HCT116 (cell line): ENCODE results near the gene NSUN2. TPM values are rescaled to one million over a fixed set of nuclear protein-coding genes. Genes with fewer than 3 reads are reported as not detected.

Experiments
- ATAC-seq: fragments of 200-7000 bp; cut with Tn5 transposase; 2 replicates; pipeline ENCODE4 v1.9.1; 2020; ENCODE audit warnings: mild to moderate bottlenecking, moderate library complexity
- BruUV-seq: library from RNA; stranded (reverse); fragments of 400-500 nt; replicated peaks from 2 replicates; lab custom pipeline; 2021; lab: Mats Ljungman, UMichigan
- CTCF ChIA-PET: fragments of 300-600 bp; sonication (Branson Sonifier 250); formaldehyde crosslinking; loops from one replicate; lab custom pipeline; 2021; ENCODE audit warnings: antibody characterized with exemption; lab: Charles Lee
- POLR2A ChIA-PET: fragments of 300-600, 350-600 bp; sonication (Branson Sonifier 250); formaldehyde crosslinking; loops from one replicate; lab custom pipeline; 2021; ENCODE audit warnings: antibody characterized with exemption; lab: Charles Lee
- RAD21 ChIA-PET, 2 experiments: fragments of 300-600 bp; sonication (Branson Sonifier 250); formaldehyde crosslinking; loops; one replicate each; lab custom pipeline; 2023; ENCODE audit warnings: low total read pairs in 2 of 2; ENCODE audit not compliant: uncharacterized antibody in 2 of 2, unreplicated experiment in 2 of 2, low non-redundant PET in 1 of 2; lab: Charles Lee
- DNase-seq: peaks from one replicate; pipeline ENCODE4 v3.0.0-alpha.2; 2010; ENCODE audit warnings: low read depth, low spot score
- H2AFZ ChIP-seq: fragments of 200-600 bp; shearing (Covaris generic), sonication (generic); 2 replicates; pipeline ENCODE4 v1.6.1; 2017; ENCODE audit warnings: low read depth, mixed run types, mixed read lengths, antibody characterized with exemption, low read length; ENCODE audit not compliant: poor library complexity, severe bottlenecking
- H3K27ac ChIP-seq: 2 replicates; pipeline ENCODE4 v1.5.1; 2012; ENCODE audit warnings: low read depth, low read length
- H3K27me3 ChIP-seq: fragments of 200-600 bp; sonication (generic); 2 replicates; pipeline ENCODE4 v1.6.1; 2016; ENCODE audit warnings: mixed run types, low read length, mixed read lengths; ENCODE audit not compliant: insufficient read depth
- H3K36me3 ChIP-seq, 2 experiments: fragments of 200-500 bp in 1 of 2; fragments of 200-600 bp in 1 of 2; sonication (Bioruptor generic) in 1 of 2; sonication (generic) in 1 of 2; 2 replicates each; pipeline versions ENCODE4 v1.5.1 to v1.6.1; 2014 to 2016; ENCODE audit warnings: low read length in 2 of 2, inconsistent platforms in 1 of 2, mixed read lengths in 1 of 2, mixed run types in 1 of 2; ENCODE audit not compliant: insufficient read depth in 2 of 2, control insufficient read depth in 1 of 2
- H3K4me1 ChIP-seq, 2 experiments: fragments of 200-600 bp in 1 of 2; sonication (generic) in 1 of 2; 2 replicates each; pipeline versions ENCODE4 v1.5.1 to v1.6.1; 2012 to 2017; ENCODE audit warnings: low read length in 2 of 2, inconsistent platforms in 1 of 2, mild to moderate bottlenecking in 1 of 2, mixed read lengths in 1 of 2, mixed run types in 1 of 2, moderate library complexity in 1 of 2; ENCODE audit not compliant: insufficient read depth in 2 of 2, control insufficient read depth in 1 of 2
- H3K4me2 ChIP-seq: fragments of 200-600 bp; sonication (generic); 2 replicates; pipeline ENCODE4 v1.6.1; 2017; ENCODE audit warnings: mixed run types, low read length, mixed read lengths
- H3K4me3 ChIP-seq, 2 experiments: fragments of 200-600 bp in 1 of 2; sonication (generic) in 1 of 2; replicated peaks in 1 of 2; 2 replicates each; pipeline ENCODE4 v1.5.1; 2011 to 2016; ENCODE audit warnings: low read length in 2 of 2, control low read depth in 1 of 2, low read depth in 1 of 2, mild to moderate bottlenecking in 1 of 2, mixed read lengths in 1 of 2, mixed run types in 1 of 2
- H3K79me2 ChIP-seq: fragments of 200-600 bp; sonication (generic); 2 replicates; pipeline ENCODE4 v1.6.1; 2017; ENCODE audit warnings: mild to moderate bottlenecking, mixed run types, low read length, moderate library complexity, mixed read lengths; ENCODE audit not compliant: insufficient read depth
- H3K9ac ChIP-seq: fragments of 200-600 bp; sonication (generic); 2 replicates; pipeline ENCODE4 v1.6.1; 2016; ENCODE audit warnings: low read length, mixed read lengths
- H3K9me2 ChIP-seq: fragments of 200-600 bp; sonication (generic), shearing (Covaris generic); 2 replicates; pipeline ENCODE4 v1.6.1; 2017; ENCODE audit warnings: mixed run types, mild to moderate bottlenecking, moderate library complexity; ENCODE audit not compliant: insufficient read depth
- H3K9me3 ChIP-seq, 2 experiments: fragments of 200-500 bp in 1 of 2; fragments of 200-600 bp in 1 of 2; sonication (Bioruptor generic) in 1 of 2; sonication (generic) in 1 of 2; 2 replicates each; pipeline ENCODE4 v1.6.1; 2014 to 2017; ENCODE audit warnings: low read length in 2 of 2, mixed read lengths in 2 of 2, inconsistent platforms in 1 of 2, low read depth in 1 of 2, mild to moderate bottlenecking in 1 of 2, mixed run types in 1 of 2, moderate library complexity in 1 of 2; ENCODE audit not compliant: control insufficient read depth in 1 of 2, insufficient read depth in 1 of 2
- H4K20me1 ChIP-seq: fragments of 200-600 bp; sonication (generic), shearing (Covaris generic); 2 replicates; pipeline ENCODE4 v1.6.1; 2017; ENCODE audit warnings: mixed run types, mild to moderate bottlenecking, moderate library complexity; ENCODE audit not compliant: insufficient read depth
- EGR1 ChIP-seq: IDR thresholded peaks from 2 replicates; pipeline ENCODE4 v1.6.1; 2012; ENCODE audit warnings: low read depth
- intact Hi-C: fragments of 100-400 bp; cut with micrococcal nuclease; formaldehyde crosslinking; loops from 2 replicates; pipeline ENCODE4 v1.10.0; 2022
- total RNA-seq: library from RNA; stranded (reverse); gene quantifications from one replicate; pipeline ENCODE4 v1.2.1, GENCODE V29; 2021; ENCODE audit not compliant: unreplicated experiment
- TF ChIP-seq, protein P1 (sequence below): IDR thresholded peaks from 2 replicates; pipeline ENCODE4 v1.6.1; 2012; ENCODE audit warnings: low read depth
- TF ChIP-seq, protein P2 (sequence below), 3 experiments: fragments of 200-600 bp in 1 of 3; sonication (generic) in 1 of 3; IDR thresholded peaks in 2 of 3; conservative IDR thresholded peaks in 1 of 3; 2 replicates each; pipeline ENCODE4 v1.5.1; 2012 to 2017; ENCODE audit warnings: low read depth in 2 of 3, low read length in 2 of 3, antibody characterized with exemption in 1 of 3, borderline replicate concordance in 1 of 3, control low read depth in 1 of 3, mild to moderate bottlenecking in 1 of 3, mixed read lengths in 1 of 3, mixed run types in 1 of 3, moderate library complexity in 1 of 3; ENCODE audit not compliant: insufficient read depth in 1 of 3
- TF ChIP-seq, protein P3 (sequence below): IDR thresholded peaks from 2 replicates; pipeline ENCODE4 v1.6.1; 2012

NSUN2 gene
- total RNA-seq, 1 experiment from 2014 or later: 101 TPM

DNA sequence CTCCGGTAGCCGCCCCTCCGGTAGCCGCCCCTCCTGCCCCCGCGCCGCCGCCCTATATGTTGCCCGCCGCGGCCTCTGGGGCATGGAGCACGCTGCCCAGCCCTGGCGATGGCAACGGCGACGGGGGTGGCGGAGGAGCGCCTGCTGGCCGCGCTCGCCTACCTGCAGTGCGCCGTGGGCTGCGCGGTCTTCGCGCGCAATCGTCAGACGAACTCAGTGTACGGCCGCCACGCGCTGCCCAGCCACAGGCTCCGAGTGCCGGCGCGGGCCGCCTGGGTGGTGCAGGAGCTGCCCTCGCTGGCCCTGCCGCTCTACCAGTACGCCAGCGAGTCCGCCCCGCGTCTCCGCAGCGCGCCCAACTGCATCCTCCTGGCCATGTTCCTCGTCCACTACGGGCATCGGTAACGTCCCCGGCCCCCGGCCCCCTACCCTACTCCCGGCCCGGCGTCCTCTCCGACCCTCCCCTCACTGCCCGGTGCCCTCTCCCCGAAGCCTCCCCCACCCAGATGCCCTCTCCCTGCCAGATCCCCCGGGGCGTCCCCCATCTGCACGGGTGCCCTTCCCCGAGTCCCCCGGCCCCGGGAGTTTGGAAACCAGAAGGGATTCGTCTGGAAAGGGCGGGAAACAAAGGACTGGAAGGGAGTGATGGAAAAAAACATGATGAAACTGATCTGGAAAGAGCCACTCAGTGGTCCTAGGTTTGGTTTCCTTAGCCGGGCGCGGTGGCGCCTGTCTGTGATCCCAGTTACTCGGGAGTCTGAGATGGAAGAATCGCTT lies 813 bp upstream of the NSUN2 start:
- Histone ChIP-seq H3K9me2 (no peaks in the 10 kb centered on the region), H3K4me1 (peaks cover 11 to 18% of the 10 kb centered on the region in 2 experiments; a peak in 3 of 4 replicates), H3K79me2 (peaks cover 87% of the 10 kb centered on the region), H3K36me3 (peaks cover 18 to 31% of the 10 kb centered on the region in 2 experiments; a peak in 3 of 4 replicates), H3K4me3 (peak overlapping the region; percentile 87 to 96), H3K4me2 (peak overlapping the region; percentile 95), H3K9ac (peak overlapping the region; percentile 81), H3K27me3 (no peaks in the 10 kb centered on the region), H2AFZ (no peak overlapping the region), H4K20me1 (peaks cover 8% of the 10 kb centered on the region; the same call in 1 of the 2 replicates), H3K9me3 (no peaks in the 10 kb centered on the region), H3K27ac (peak overlapping the region; percentile 95)
- intact Hi-C loops: loop anchor here (1.0 to 5.0 kb wide), 3 partner anchors 79 to 256 kb away; partner anchors contain the start of gene MED10
- DNase-seq: no peak
- POLR2A ChIA-PET: interaction anchor here (0.6 to 1.6 kb wide), 6 partner anchors 9 to 1184 kb away, joined by 3 to 6 read pairs (median 4); no protein-coding TSS in a partner anchor
- peak; percentile 71 for ATAC-seq
- RAD21 ChIA-PET: interaction anchor here in 1 of 2 experiments (1.0 kb wide), 1 partner anchor 79 kb away, joined by 4 read pairs; the partner anchor contains the start of gene TENT4A
- TF ChIP-seq, protein P1, sequence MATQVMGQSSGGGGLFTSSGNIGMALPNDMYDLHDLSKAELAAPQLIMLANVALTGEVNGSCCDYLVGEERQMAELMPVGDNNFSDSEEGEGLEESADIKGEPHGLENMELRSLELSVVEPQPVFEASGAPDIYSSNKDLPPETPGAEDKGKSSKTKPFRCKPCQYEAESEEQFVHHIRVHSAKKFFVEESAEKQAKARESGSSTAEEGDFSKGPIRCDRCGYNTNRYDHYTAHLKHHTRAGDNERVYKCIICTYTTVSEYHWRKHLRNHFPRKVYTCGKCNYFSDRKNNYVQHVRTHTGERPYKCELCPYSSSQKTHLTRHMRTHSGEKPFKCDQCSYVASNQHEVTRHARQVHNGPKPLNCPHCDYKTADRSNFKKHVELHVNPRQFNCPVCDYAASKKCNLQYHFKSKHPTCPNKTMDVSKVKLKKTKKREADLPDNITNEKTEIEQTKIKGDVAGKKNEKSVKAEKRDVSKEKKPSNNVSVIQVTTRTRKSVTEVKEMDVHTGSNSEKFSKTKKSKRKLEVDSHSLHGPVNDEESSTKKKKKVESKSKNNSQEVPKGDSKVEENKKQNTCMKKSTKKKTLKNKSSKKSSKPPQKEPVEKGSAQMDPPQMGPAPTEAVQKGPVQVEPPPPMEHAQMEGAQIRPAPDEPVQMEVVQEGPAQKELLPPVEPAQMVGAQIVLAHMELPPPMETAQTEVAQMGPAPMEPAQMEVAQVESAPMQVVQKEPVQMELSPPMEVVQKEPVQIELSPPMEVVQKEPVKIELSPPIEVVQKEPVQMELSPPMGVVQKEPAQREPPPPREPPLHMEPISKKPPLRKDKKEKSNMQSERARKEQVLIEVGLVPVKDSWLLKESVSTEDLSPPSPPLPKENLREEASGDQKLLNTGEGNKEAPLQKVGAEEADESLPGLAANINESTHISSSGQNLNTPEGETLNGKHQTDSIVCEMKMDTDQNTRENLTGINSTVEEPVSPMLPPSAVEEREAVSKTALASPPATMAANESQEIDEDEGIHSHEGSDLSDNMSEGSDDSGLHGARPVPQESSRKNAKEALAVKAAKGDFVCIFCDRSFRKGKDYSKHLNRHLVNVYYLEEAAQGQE: no peak
- TF ChIP-seq, protein P2, sequence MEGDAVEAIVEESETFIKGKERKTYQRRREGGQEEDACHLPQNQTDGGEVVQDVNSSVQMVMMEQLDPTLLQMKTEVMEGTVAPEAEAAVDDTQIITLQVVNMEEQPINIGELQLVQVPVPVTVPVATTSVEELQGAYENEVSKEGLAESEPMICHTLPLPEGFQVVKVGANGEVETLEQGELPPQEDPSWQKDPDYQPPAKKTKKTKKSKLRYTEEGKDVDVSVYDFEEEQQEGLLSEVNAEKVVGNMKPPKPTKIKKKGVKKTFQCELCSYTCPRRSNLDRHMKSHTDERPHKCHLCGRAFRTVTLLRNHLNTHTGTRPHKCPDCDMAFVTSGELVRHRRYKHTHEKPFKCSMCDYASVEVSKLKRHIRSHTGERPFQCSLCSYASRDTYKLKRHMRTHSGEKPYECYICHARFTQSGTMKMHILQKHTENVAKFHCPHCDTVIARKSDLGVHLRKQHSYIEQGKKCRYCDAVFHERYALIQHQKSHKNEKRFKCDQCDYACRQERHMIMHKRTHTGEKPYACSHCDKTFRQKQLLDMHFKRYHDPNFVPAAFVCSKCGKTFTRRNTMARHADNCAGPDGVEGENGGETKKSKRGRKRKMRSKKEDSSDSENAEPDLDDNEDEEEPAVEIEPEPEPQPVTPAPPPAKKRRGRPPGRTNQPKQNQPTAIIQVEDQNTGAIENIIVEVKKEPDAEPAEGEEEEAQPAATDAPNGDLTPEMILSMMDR (IDR thresholded peaks at IDR 0.05 in 2 of 3, conservative IDR thresholded peaks at IDR 0.05 in 1 of 3; ENCODE audit: borderline replicate concordance in 1 of 3, insufficient read depth in 1 of 3, low read depth in 2 of 3, low read length in 2 of 3): no peak
- TF ChIP-seq, protein P3, sequence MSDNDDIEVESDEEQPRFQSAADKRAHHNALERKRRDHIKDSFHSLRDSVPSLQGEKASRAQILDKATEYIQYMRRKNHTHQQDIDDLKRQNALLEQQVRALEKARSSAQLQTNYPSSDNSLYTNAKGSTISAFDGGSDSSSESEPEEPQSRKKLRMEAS: no peak
- TF ChIP-seq EGR1: no peak
- BruUV-seq: no TSS peak
- CTCF ChIA-PET: interaction anchor here (1.1 kb wide), 1 partner anchor 126 kb away, joined by 3 read pairs; no protein-coding TSS in a partner anchor
